HEK293 (cell line): ENCODE measurements around the gene ROM1.

Experiments
- CTCF ChIA-PET: fragments of 350-600 bp; formaldehyde crosslinking; extraction: SDS; loops from one replicate; lab custom pipeline; 2021; ENCODE audit warnings: antibody characterized with exemption; lab: Yijun Ruan, JAX
- POLR2A ChIA-PET: fragments of 300-600 bp; formaldehyde crosslinking; extraction: SDS; loops from one replicate; lab custom pipeline; 2020; ENCODE audit warnings: antibody characterized with exemption, inconsistent platforms; lab: Yijun Ruan, JAX
- H3K27ac ChIP-seq: fragments of 200-500 bp; sonication (Bioruptor generic); 2 replicates; pipeline ENCODE4 v1.5.1; 2014; ENCODE audit warnings: low read depth, low read length, control low read depth, inconsistent platforms; ENCODE audit errors: extremely low read depth
- H3K36me3 ChIP-seq, 2 experiments: fragments of 200-500 bp in 1 of 2; sonication (Bioruptor generic) in 1 of 2; 1 replicate in 1 of 2; 2 replicates in 1 of 2; pipeline ENCODE4 v1.5.1; 2014 to 2017; ENCODE audit warnings: inconsistent platforms in 2 of 2, low read length in 2 of 2; ENCODE audit not compliant: control insufficient read depth in 2 of 2, insufficient read depth in 1 of 2
- H3K4me1 ChIP-seq: fragments of 200-500 bp; sonication (Bioruptor generic); 2 replicates; pipeline ENCODE4 v1.5.1; 2014; ENCODE audit warnings: mild to moderate bottlenecking, low read length, inconsistent platforms; ENCODE audit not compliant: control insufficient read depth, insufficient read depth
- H3K4me3 ChIP-seq: 2 replicates; pipeline ENCODE4 v1.5.1; 2011; ENCODE audit warnings: low read depth, mild to moderate bottlenecking, control low read depth, low read length, moderate library complexity
- H3K9me3 ChIP-seq: fragments of 200-500 bp; sonication (Bioruptor generic); 2 replicates; pipeline ENCODE4 v1.5.1; 2014; ENCODE audit warnings: low read depth, low read length, inconsistent platforms; ENCODE audit not compliant: control insufficient read depth, insufficient read depth
- EGR2 ChIP-seq: fragments of 450-650 bp; formaldehyde crosslinking; IDR thresholded peaks from 2 replicates; pipeline ENCODE4 v1.5.1; 2016; ENCODE audit warnings: low read depth, missing biosample characterization, missing genetic modification characterization
- GLI2 ChIP-seq: fragments of 450-650 bp; formaldehyde crosslinking; IDR thresholded peaks from 2 replicates; pipeline ENCODE4; 2017; ENCODE audit warnings: missing biosample characterization, missing genetic modification characterization, low read depth, borderline replicate concordance
- HOXC10 ChIP-seq: sonication (generic); formaldehyde crosslinking; IDR thresholded peaks from 2 replicates; pipeline ENCODE4 v1.8.1; 2023; ENCODE audit warnings: mild to moderate bottlenecking, missing genetic modification reagents
- PRDM10 ChIP-seq: fragments of 450-650 bp; formaldehyde crosslinking; IDR thresholded peaks from 2 replicates; pipeline ENCODE4 v1.5.1; 2016; ENCODE audit warnings: missing biosample characterization, missing genetic modification characterization
- RBAK ChIP-seq: fragments of 450-650 bp; formaldehyde crosslinking; IDR thresholded peaks from 2 replicates; pipeline ENCODE4 v1.5.1; 2016; ENCODE audit warnings: missing biosample characterization, missing genetic modification characterization
- ZBTB10 ChIP-seq: fragments of 450-650 bp; formaldehyde crosslinking; IDR thresholded peaks from 2 replicates; pipeline ENCODE4 v1.5.1; 2016; ENCODE audit warnings: missing biosample characterization, missing genetic modification characterization
- ZBTB11 ChIP-seq: fragments of 450-650 bp; formaldehyde crosslinking; conservative IDR thresholded peaks from 2 replicates; pipeline ENCODE4 v1.5.1; 2016; ENCODE audit warnings: low read depth, missing biosample characterization, missing genetic modification characterization
- ZEB2 ChIP-seq: fragments of 450-650 bp; formaldehyde crosslinking; IDR thresholded peaks from 2 replicates; pipeline ENCODE4 v1.5.1; 2016; ENCODE audit warnings: missing biosample characterization, missing genetic modification characterization
- ZFHX2 ChIP-seq: fragments of 450-650 bp; formaldehyde crosslinking; conservative IDR thresholded peaks from 2 replicates; pipeline ENCODE4 v1.5.1; 2016; ENCODE audit warnings: missing biosample characterization, missing genetic modification characterization
- ZNF133 ChIP-seq: fragments of 450-650 bp; formaldehyde crosslinking; IDR thresholded peaks from 2 replicates; pipeline ENCODE4 v1.5.1; 2016; ENCODE audit warnings: missing biosample characterization, missing genetic modification characterization
- ZNF202 ChIP-seq: fragments of 450-650 bp; formaldehyde crosslinking; IDR thresholded peaks from 2 replicates; pipeline ENCODE4 v1.5.1; 2016; ENCODE audit warnings: missing biosample characterization, missing genetic modification characterization, borderline replicate concordance
- ZNF223 ChIP-seq: fragments of 450-650 bp; formaldehyde crosslinking; IDR thresholded peaks from 2 replicates; pipeline ENCODE4 v1.5.1; 2016; ENCODE audit warnings: missing biosample characterization, missing genetic modification characterization
- ZNF239 ChIP-seq: fragments of 450-650 bp; formaldehyde crosslinking; IDR thresholded peaks from 2 replicates; pipeline ENCODE4 v1.5.1; 2016; ENCODE audit warnings: missing biosample characterization, missing genetic modification characterization
- ZNF311 ChIP-seq: fragments of 450-650 bp; formaldehyde crosslinking; IDR thresholded peaks from 2 replicates; pipeline ENCODE4 v1.5.1; 2017; ENCODE audit warnings: missing biosample characterization, missing genetic modification characterization, borderline replicate concordance
- ZNF341 ChIP-seq: fragments of 450-650 bp; formaldehyde crosslinking; IDR thresholded peaks from 2 replicates; pipeline ENCODE4; 2016; ENCODE audit warnings: low read depth, missing biosample characterization, missing genetic modification characterization
- ZNF654 ChIP-seq: fragments of 450-650 bp; formaldehyde crosslinking; IDR thresholded peaks from 2 replicates; pipeline ENCODE4 v1.5.1; 2016; ENCODE audit warnings: low read depth, missing biosample characterization, missing genetic modification characterization
- ZNF704 ChIP-seq: fragments of 450-650 bp; formaldehyde crosslinking; IDR thresholded peaks from 2 replicates; pipeline ENCODE4 v1.5.1; 2016; ENCODE audit warnings: missing biosample characterization, missing genetic modification characterization
- ZNF776 ChIP-seq: fragments of 450-650 bp; formaldehyde crosslinking; IDR thresholded peaks from 2 replicates; pipeline ENCODE4 v1.5.0; 2017; ENCODE audit warnings: missing biosample characterization, missing genetic modification characterization, borderline replicate concordance
- ZNF843 ChIP-seq: fragments of 450-650 bp; formaldehyde crosslinking; IDR thresholded peaks from 2 replicates; pipeline ENCODE4 v1.5.1; 2016; ENCODE audit warnings: missing biosample characterization, missing genetic modification characterization
- ZXDB ChIP-seq: fragments of 450-650 bp; formaldehyde crosslinking; IDR thresholded peaks from 2 replicates; pipeline ENCODE4 v1.5.1; 2016; ENCODE audit warnings: missing biosample characterization, missing genetic modification characterization

The ROM1 gene

GRCh38 chr11:62652161-62653006, 39.3 kb downstream of the ROM1 start:
- Histone ChIP-seq H3K27ac (peak overlapping the region; percentile 70), H3K36me3 (peaks cover 0 to 31% of the 10 kb centered on the region in 2 experiments; a peak in 1 of 3 replicates)
- POLR2A ChIA-PET = interaction anchor here (0.7 to 4.6 kb wide), 25 partner anchors 11 to 189 kb away, joined by 3 to 90 read pairs (median 6); partner anchors contain the start of genes B3GAT3, C11orf98, CSKMT and EEF1G
- TF ChIP-seq ZNF239 (tag by site-specific recombination) = no peak
- TF ChIP-seq ZNF202 (tag by site-specific recombination) = no peak
- TF ChIP-seq ZNF133 (tag by site-specific recombination) = no peak
- TF ChIP-seq ZNF311 = no peak
- no peak for TF ChIP-seq ZNF223 (tag by site-specific recombination)
- no peak for TF ChIP-seq ZNF341 (tag by site-specific recombination)
- TF ChIP-seq RBAK (tag by site-specific recombination) = no peak
- TF ChIP-seq ZEB2 (tag by site-specific recombination) = no peak
- no peak for TF ChIP-seq ZNF843 (tag by site-specific recombination)
- TF ChIP-seq ZFHX2 (tag by site-specific recombination) = no peak
- no peak for TF ChIP-seq ZNF654 (tag by site-specific recombination)
- no peak for TF ChIP-seq ZBTB11 (tag by site-specific recombination)
- no peak for TF ChIP-seq ZNF776 (tag by site-specific recombination)
- no peak for TF ChIP-seq ZNF704 (tag by site-specific recombination)
- no peak for TF ChIP-seq ZXDB (tag by site-specific recombination)
- TF ChIP-seq HOXC10 = no peak
- TF ChIP-seq ZBTB10 (tag by site-specific recombination) = no peak
- no peak for TF ChIP-seq GLI2
- no peak for TF ChIP-seq EGR2 (tag by site-specific recombination)
- TF ChIP-seq PRDM10 (tag by site-specific recombination) = no peak
- TF ChIP-seq, all 188 proteins: peak for 0
- CTCF ChIA-PET = interaction anchor here (0.7 kb wide), 1 partner anchor 32 kb away, joined by 4 read pairs; no protein-coding TSS in a partner anchor
- Histone ChIP-seq H3K9me3 (no peaks in the 10 kb centered on the region), H3K4me3 (peak overlapping the region; percentile 99), H3K4me1 (no peaks in the 10 kb centered on the region)
